ENCODE data around the gene MTOR.
"Not testable (repeated sequence)": the region's sequence is repeated elsewhere in the genome, so short reads cannot be mapped to it uniquely, and the experiment has no call there.

Gene MTOR

GRCh38 chr1:11180342-11180744 lies 82.0 kb downstream of the MTOR start:
- no peak for DNase-seq (ENCODE audit: low read depth)

- DNase-seq (ENCODE audit: low read depth), result not testable (repeated sequence)
Observed at GRCh38 chr1:11179749-11180148, 82.6 kb downstream of the MTOR start.

GRCh38 chr1:11179125-11179524 lies 83.2 kb downstream of the MTOR start:
- no peak for DNase-seq (ENCODE audit: low read depth)

GRCh38 chr1:11178021-11179015 lies 84.0 kb downstream of the MTOR start:
- no peak for DNase-seq (ENCODE audit: low read depth)

GRCh38 chr1:11176081-11176706 lies 86.2 kb downstream of the MTOR start:
- no peak for DNase-seq (ENCODE audit: low read depth)

- no peak for DNase-seq (ENCODE audit: low read depth)
Observed at GRCh38 chr1:11175461-11175860, 86.9 kb downstream of the MTOR start.

- DNase-seq (ENCODE audit: low read depth), result no peak
Observed at GRCh38 chr1:11174261-11174942, 87.9 kb downstream of the MTOR start.

GRCh38 chr1:11170102-11170501 lies 92.2 kb downstream of the MTOR start:
- no peak for DNase-seq (ENCODE audit: low read depth)

- DNase-seq (ENCODE audit: low read depth), result no peak
Observed at GRCh38 chr1:11169202-11169601, 93.1 kb downstream of the MTOR start.

- no peak for DNase-seq (ENCODE audit: low read depth)
Observed at GRCh38 chr1:11168731-11169130, 93.6 kb downstream of the MTOR start.

GRCh38 chr1:11166744-11167143 lies 95.6 kb downstream of the MTOR start:
- DNase-seq (ENCODE audit: low read depth), result not testable (repeated sequence)

GRCh38 chr1:11162752-11163151 lies 99.6 kb downstream of the MTOR start:
- DNase-seq (ENCODE audit: low read depth), result not testable (repeated sequence)

GRCh38 chr1:11158720-11159321 lies 103.5 kb downstream of the MTOR start:
- DNase-seq (ENCODE audit: low read depth), result no peak

- no peak for DNase-seq (ENCODE audit: low read depth)
Observed at GRCh38 chr1:11158291-11158690, 104.1 kb downstream of the MTOR start.

- no peak for DNase-seq (ENCODE audit: low read depth)
Observed at GRCh38 chr1:11157867-11158266, 104.5 kb downstream of the MTOR start.

GRCh38 chr1:11157394-11157793 lies 105.0 kb downstream of the MTOR start:
- no peak for DNase-seq (ENCODE audit: low read depth)

GRCh38 chr1:11156963-11157362 lies 105.4 kb downstream of the MTOR start:
- peak; percentile 7 for DNase-seq (ENCODE audit: low read depth)

GRCh38 chr1:11156441-11156840 lies 105.9 kb downstream of the MTOR start:
- DNase-seq (ENCODE audit: low read depth), result no peak

- no peak for DNase-seq (ENCODE audit: low read depth)
Observed at GRCh38 chr1:11153184-11153583, 109.2 kb downstream of the MTOR start.

GRCh38 chr1:11152755-11153154 lies 109.6 kb downstream of the MTOR start:
- DNase-seq (ENCODE audit: low read depth), result no peak

GRCh38 chr1:11151826-11152612 lies 110.3 kb downstream of the MTOR start:
- DNase-seq (ENCODE audit: low read depth), result no peak
